Esophagus (tissue), 2 donors: Measurements from ENCODE around the gene SLC2A10. TPM values are rescaled to one million over a fixed set of nuclear protein-coding genes. Genes with fewer than 3 reads are reported as not detected.

Source experiments
- H3K27ac ChIP-seq, 2 donors: one replicate each; pipeline ENCODE4 v1.5.1; 2013; ENCODE audit warnings: low read depth in 2 of 2, mild to moderate bottlenecking in 2 of 2, inconsistent platforms in 1 of 2, low read length in 1 of 2, moderate library complexity in 1 of 2
- H3K27me3 ChIP-seq, 2 donors: one replicate each; pipeline ENCODE4 v1.6.1; 2013; ENCODE audit warnings: low read length in 2 of 2, control low read depth in 1 of 2, mild to moderate bottlenecking in 1 of 2; ENCODE audit not compliant: insufficient read depth in 2 of 2, control insufficient read depth in 1 of 2
- H3K36me3 ChIP-seq, 2 donors: one replicate each; pipeline ENCODE4 v1.6.1; 2013; ENCODE audit warnings: low read length in 1 of 2; ENCODE audit not compliant: control insufficient read depth in 2 of 2, insufficient read depth in 2 of 2
- H3K4me1 ChIP-seq, 2 donors: one replicate each; pipeline ENCODE4 v1.6.1; 2013; ENCODE audit warnings: low read length in 1 of 2; ENCODE audit not compliant: control insufficient read depth in 2 of 2, insufficient read depth in 2 of 2
- H3K4me3 ChIP-seq, 2 donors: one replicate each; pipeline ENCODE4 v1.5.1; 2013; ENCODE audit warnings: low read length in 2 of 2, mild to moderate bottlenecking in 2 of 2, low read depth in 1 of 2, moderate library complexity in 1 of 2
- H3K9me3 ChIP-seq, 2 donors: one replicate each; pipeline ENCODE4 v1.6.1; 2013; ENCODE audit warnings: mild to moderate bottlenecking in 2 of 2, low read depth in 1 of 2, low read length in 1 of 2, moderate library complexity in 1 of 2; ENCODE audit not compliant: control insufficient read depth in 2 of 2, insufficient read depth in 1 of 2
- WGBS, 2 donors: extraction: QIAGEN DNeasy Blood & Tissue Kit; methylation state at CpG; one replicate each; pipeline ENCODE4 v1.1.7; 2013; 5-methylcytosine and 5-hydroxymethylcytosine counted together
- polyA plus RNA-seq, 2 donors: library from polyadenylated mRNA; stranded (reverse); fragments of 200-250 nt; gene quantifications; one replicate each; pipeline ENCODE4 v1.2.3, GENCODE V29; 2013
- donor health status: healthy with polysubstance abuse.
- donor health status: Bipolar disorder and iron deficiency.

SLC2A10 gene
- polyA plus RNA-seq, 2 donors: 2.6 to 5.4 TPM

DNA sequence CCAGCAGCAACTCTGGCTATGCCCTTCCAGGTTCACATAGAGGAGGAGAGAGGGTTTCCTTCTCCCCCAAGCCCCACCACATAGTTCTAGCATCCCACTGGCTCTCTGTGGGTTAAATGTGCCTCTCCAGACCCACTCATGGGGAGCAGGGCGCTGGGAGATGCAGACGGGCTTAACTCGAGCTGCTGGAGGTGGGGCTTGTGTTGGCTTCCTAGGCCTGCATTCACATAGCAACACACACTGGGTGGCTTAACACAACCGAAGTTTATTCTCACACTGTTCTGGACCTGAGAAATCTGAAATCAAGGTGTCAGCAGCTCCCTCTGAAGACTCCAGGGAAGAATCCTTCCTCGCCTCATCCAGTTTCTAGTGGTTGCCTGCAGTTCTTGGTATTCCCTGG is 33.6 kb downstream of the SLC2A10 start:
- Histone ChIP-seq H3K4me3 (no peak overlapping the region), H3K4me1 (no peaks in the 10 kb centered on the region), H3K27me3 (no peaks in the 10 kb centered on the region), H3K36me3 (no peaks in the 10 kb centered on the region), H3K9me3 (no peaks in the 10 kb centered on the region), H3K27ac (no peak overlapping the region)
- 42 to 47% methylated on average over 5 of the region's 5 CpGs for WGBS, 2 donors

GRCh38 chr20:46746956-46747526 is 37.6 kb downstream of the SLC2A10 start:
- H3K27ac ChIP-seq: no peak overlapping the region
- WGBS, 2 donors: 41 to 47% methylated on average over 7 of the region's 7 CpGs
- H3K4me3 ChIP-seq: no peak overlapping the region
- H3K36me3 ChIP-seq: no peaks in the 10 kb centered on the region
- no peaks in the 10 kb centered on the region for H3K27me3 ChIP-seq
- no peaks in the 10 kb centered on the region for H3K9me3 ChIP-seq
- H3K4me1 ChIP-seq: no peaks in the 10 kb centered on the region

GRCh38 chr20:46749147-46749546 is 39.7 kb downstream of the SLC2A10 start:
- Histone ChIP-seq H3K27ac (no peak overlapping the region), H3K36me3 (no peaks in the 10 kb centered on the region), H3K4me3 (no peak overlapping the region), H3K27me3 (no peaks in the 10 kb centered on the region), H3K4me1 (no peaks in the 10 kb centered on the region), H3K9me3 (no peaks in the 10 kb centered on the region)
- 74% methylated on average over 3 of the region's 3 CpGs for WGBS, 2 donors

GRCh38 chr20:46751856-46752255 is 42.4 kb downstream of the SLC2A10 start:
- H3K27ac ChIP-seq: no peak overlapping the region
- WGBS, 2 donors: 67 to 70% methylated on average over 9 of the region's 9 CpGs
- no peak overlapping the region for H3K4me3 ChIP-seq
- no peaks in the 10 kb centered on the region for H3K9me3 ChIP-seq
- H3K27me3 ChIP-seq: no peaks in the 10 kb centered on the region
- H3K36me3 ChIP-seq: no peaks in the 10 kb centered on the region
- no peaks in the 10 kb centered on the region for H3K4me1 ChIP-seq

DNA sequence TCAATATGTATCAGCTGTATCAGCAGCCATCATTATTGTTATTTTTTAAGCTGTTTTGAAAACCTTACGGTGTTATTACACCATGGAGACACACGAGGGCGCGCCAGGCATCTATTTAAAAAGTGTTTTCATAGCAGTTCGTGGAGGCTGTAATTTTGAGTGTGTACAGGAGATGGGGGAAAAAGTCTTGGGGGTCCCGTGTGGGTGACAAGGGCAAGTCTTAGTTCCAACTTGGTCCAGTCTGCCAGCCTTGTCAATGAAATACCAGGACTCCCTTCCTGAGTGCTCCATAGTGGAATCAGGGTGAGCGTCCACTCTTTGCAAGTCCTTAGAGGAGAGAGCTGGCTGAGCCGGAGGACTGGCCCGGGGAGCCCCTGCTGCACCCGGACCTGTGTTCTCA is 43.3 kb downstream of the SLC2A10 start:
- H3K27ac ChIP-seq: no peak overlapping the region
- no peak overlapping the region for H3K4me3 ChIP-seq
- WGBS, 2 donors: 16 to 20% methylated on average over 10 of the region's 10 CpGs
- no peaks in the 10 kb centered on the region for H3K36me3 ChIP-seq
- no peaks in the 10 kb centered on the region for H3K9me3 ChIP-seq
- no peaks in the 10 kb centered on the region for H3K4me1 ChIP-seq
- H3K27me3 ChIP-seq: no peaks in the 10 kb centered on the region

- no peak overlapping the region for H3K27ac ChIP-seq
- no peaks in the 10 kb centered on the region for H3K36me3 ChIP-seq
- no peaks in the 10 kb centered on the region for H3K27me3 ChIP-seq
- H3K4me3 ChIP-seq: no peak overlapping the region
- no peaks in the 10 kb centered on the region for H3K4me1 ChIP-seq
- H3K9me3 ChIP-seq: no peaks in the 10 kb centered on the region
- 91 to 92% methylated on average over 11 of the region's 11 CpGs for WGBS, 2 donors
Measured at GRCh38 chr20:46755483-46756413, 46.3 kb downstream of the SLC2A10 start.

DNA sequence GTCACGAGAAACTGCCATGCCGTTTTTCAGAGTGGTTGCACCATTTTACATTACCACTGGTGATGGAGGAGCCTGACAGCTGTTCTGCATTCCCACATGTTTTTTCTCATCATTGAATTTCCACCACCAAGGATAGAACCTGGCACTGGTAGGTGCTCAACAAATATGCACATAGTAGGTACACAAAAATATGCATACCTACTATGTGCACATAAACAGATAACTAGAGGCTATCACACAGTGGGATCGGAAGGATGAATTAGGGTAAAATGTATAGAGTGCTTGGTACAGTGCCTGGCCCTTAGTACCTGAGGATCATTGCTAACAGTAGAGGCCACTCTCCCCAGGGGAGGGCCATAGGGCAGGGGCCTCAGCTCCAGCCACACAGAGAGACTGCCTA is 47.0 kb downstream of the SLC2A10 start:
- H3K27ac ChIP-seq: no peak overlapping the region
- no peaks in the 10 kb centered on the region for H3K9me3 ChIP-seq
- H3K27me3 ChIP-seq: no peaks in the 10 kb centered on the region
- H3K4me3 ChIP-seq: no peak overlapping the region
- no peaks in the 10 kb centered on the region for H3K4me1 ChIP-seq
- no peaks in the 10 kb centered on the region for H3K36me3 ChIP-seq
- WGBS, 2 donors: 90 to 94% methylated on average over 3 of the region's 3 CpGs

- 86 to 87% methylated on average over 9 of the region's 9 CpGs for WGBS, 2 donors
- H3K27ac ChIP-seq: no peak overlapping the region
- H3K4me1 ChIP-seq: no peaks in the 10 kb centered on the region
- no peaks in the 10 kb centered on the region for H3K36me3 ChIP-seq
- H3K9me3 ChIP-seq: no peaks in the 10 kb centered on the region
- H3K27me3 ChIP-seq: no peaks in the 10 kb centered on the region
- no peak overlapping the region for H3K4me3 ChIP-seq
Measured at GRCh38 chr20:46757135-46757534, 47.7 kb downstream of the SLC2A10 start.

GRCh38 chr20:46757754-46758678 is 48.6 kb downstream of the SLC2A10 start:
- Histone ChIP-seq H3K27me3 (no peaks in the 10 kb centered on the region), H3K36me3 (no peaks in the 10 kb centered on the region), H3K4me3 (no peak overlapping the region), H3K4me1 (no peaks in the 10 kb centered on the region), H3K9me3 (no peaks in the 10 kb centered on the region), H3K27ac (no peak overlapping the region)
- 44% methylated on average over 17 of the region's 17 CpGs for WGBS, 2 donors
